Measurements from ENCODE around the gene PTGIR. TPM values are rescaled to one million over a fixed set of nuclear protein-coding genes. Genes with fewer than 3 reads are reported as not detected.

PTGIR gene
- total RNA-seq, 4 donors from 2014 or later, result 0.55 to 2.4 (median 2.2) TPM; not detected in 1

- peak overlapping the region; percentile 83 to 89 (median 86) for H3K27ac ChIP-seq
- peaks cover 30% of the 10 kb centered on the region for H3K27me3 ChIP-seq
- intact Hi-C loops (cut with DNase I; ENCODE audit: low total_unique reads) (loop anchor here (2.0 to 5.0 kb wide), 2 partner anchors 47 to 60 kb away; partner anchors contain the start of gene CALM3), in situ Hi-C loops (cut with MboI; ENCODE audit: low pct_ligation_motif_present in 1 of 4, low pct_unique_long_range_greater_than_20kb in 1 of 4, low sequenced_read_pairs in 3 of 4) (loop anchor here in 2 of 4 donors (5.0 kb wide), 2 partner anchors 45 to 50 kb away; no protein-coding TSS in a partner anchor)
- 0 to 5% methylated on average over 4 to 19 of the region's 19 CpGs for WGBS, 2 donors (ENCODE audit: low coverage in 1 of 2)
- peak; percentile 86 for DNase-seq
- no peaks in the 10 kb centered on the region for H3K9me3 ChIP-seq
- H3K4me1 ChIP-seq, result peaks cover 4 to 34% (median 16%) of the 10 kb centered on the region in 4 donors
- TF ChIP-seq POLR2AphosphoS5 (IDR thresholded peaks at IDR 0.05), result no peak
- TF ChIP-seq CTCF (IDR thresholded peaks at IDR 0.05), result peak; percentile 82 to 95 (median 86)
- TF ChIP-seq EP300 (IDR thresholded peaks at IDR 0.05; ENCODE audit: low read depth), result no peak
- no peaks in the 10 kb centered on the region for H3K36me3 ChIP-seq
- peak overlapping the region in 3 of 4 donors; percentile 13 to 45 (median 30) for H3K4me3 ChIP-seq
These were observed 37.1 kb upstream of the PTGIR start for GRCh38 chr19:46661735-46662592.

GRCh38 chr19:46661020-46661731, 36.3 kb upstream of the PTGIR start, which contains the start of gene DACT3:
Gene DACT3 (minus strand): TSS chr19:46661182. CDS start chr19:46661064, 118 bp downstream.
- intact Hi-C loops (cut with DNase I; ENCODE audit: low total_unique reads), result loop anchor here (5.0 kb wide), 1 partner anchor 59 kb away; the partner anchor contains the start of gene CALM3
- in situ Hi-C loops (cut with MboI; ENCODE audit: low pct_ligation_motif_present in 1 of 4, low pct_unique_long_range_greater_than_20kb in 1 of 4, low sequenced_read_pairs in 3 of 4), result loop anchor here in 2 of 4 donors (5.0 kb wide), 2 partner anchors 44 to 49 kb away; no protein-coding TSS in a partner anchor
- H3K27ac ChIP-seq, result peak within 1 kb of the TSS; percentile 83 to 94 (median 88)
- peak in 1 of 3 donors; percentile 16 for TF ChIP-seq POLR2AphosphoS5 (IDR thresholded peaks at IDR 0.05)
- TF ChIP-seq POLR2A (IDR thresholded peaks at IDR 0.05), result peak; percentile 25
- no peak for TF ChIP-seq EP300 (IDR thresholded peaks at IDR 0.05; ENCODE audit: low read depth)
- TF ChIP-seq CTCF (IDR thresholded peaks at IDR 0.05), result no peak
- no peaks in the 10 kb centered on the region for H3K9me3 ChIP-seq
- DNase-seq, result peak; percentile 100
- H3K4me3 ChIP-seq, result peak within 1 kb of the TSS; percentile 44 to 58 (median 56)
- peaks cover 30% of the 10 kb centered on the region for H3K27me3 ChIP-seq
- 1% methylated on average over 33 of the region's 61 CpGs; no CpG with 5 or more reads in 1 of the 2 donors for whole genome bisulfite sequencing, 2 donors (ENCODE audit: low coverage in 1 of 2)
- no peaks in the 10 kb centered on the region for H3K36me3 ChIP-seq
- H3K4me1 ChIP-seq, result peaks cover 4 to 34% (median 16%) of the 10 kb centered on the region in 4 donors

- H3K27me3 ChIP-seq, result peaks cover 30% of the 10 kb centered on the region
- peaks cover 4 to 35% (median 16%) of the 10 kb centered on the region in 4 donors for H3K4me1 ChIP-seq
- H3K4me3 ChIP-seq, result peak overlapping the region; percentile 44 to 58 (median 56)
- peak overlapping the region; percentile 69 to 94 (median 82) for H3K27ac ChIP-seq
- 0% methylated on average over 12 of the region's 40 CpGs; no CpG with 5 or more reads in 1 of the 2 donors for WGBS, 2 donors (ENCODE audit: low coverage in 1 of 2)
- in situ Hi-C loops (cut with MboI; ENCODE audit: low pct_ligation_motif_present in 1 of 4, low pct_unique_long_range_greater_than_20kb in 1 of 4, low sequenced_read_pairs in 3 of 4) (loop anchor here in 2 of 4 donors (5.0 kb wide), 2 partner anchors 43 to 48 kb away; no protein-coding TSS in a partner anchor), intact Hi-C loops (cut with DNase I; ENCODE audit: low total_unique reads) (loop anchor here (5.0 kb wide), 1 partner anchor 58 kb away; the partner anchor contains the start of gene CALM3)
- H3K36me3 ChIP-seq, result no peaks in the 10 kb centered on the region
- no peaks in the 10 kb centered on the region for H3K9me3 ChIP-seq
- no peak for DNase-seq
- no peak for TF ChIP-seq EP300 (IDR thresholded peaks at IDR 0.05; ENCODE audit: low read depth)
- no peak for TF ChIP-seq CTCF (IDR thresholded peaks at IDR 0.05)
- TF ChIP-seq POLR2AphosphoS5 (IDR thresholded peaks at IDR 0.05), result no peak
These were observed 35.7 kb upstream of the PTGIR start for GRCh38 chr19:46660551-46661019.

All from transverse colon (tissue), 4 donors.